ENCODE data around the gene ERBB2.
"Not testable (repeated sequence)": the region's sequence is repeated elsewhere in the genome, so short reads cannot be mapped to it uniquely, and the experiment has no call there.

The ERBB2 gene

GRCh38 chr17:39748444-39749034, 48.7 kb downstream of the ERBB2 start:
- FAIRE-seq, result not testable (repeated sequence)

DNA sequence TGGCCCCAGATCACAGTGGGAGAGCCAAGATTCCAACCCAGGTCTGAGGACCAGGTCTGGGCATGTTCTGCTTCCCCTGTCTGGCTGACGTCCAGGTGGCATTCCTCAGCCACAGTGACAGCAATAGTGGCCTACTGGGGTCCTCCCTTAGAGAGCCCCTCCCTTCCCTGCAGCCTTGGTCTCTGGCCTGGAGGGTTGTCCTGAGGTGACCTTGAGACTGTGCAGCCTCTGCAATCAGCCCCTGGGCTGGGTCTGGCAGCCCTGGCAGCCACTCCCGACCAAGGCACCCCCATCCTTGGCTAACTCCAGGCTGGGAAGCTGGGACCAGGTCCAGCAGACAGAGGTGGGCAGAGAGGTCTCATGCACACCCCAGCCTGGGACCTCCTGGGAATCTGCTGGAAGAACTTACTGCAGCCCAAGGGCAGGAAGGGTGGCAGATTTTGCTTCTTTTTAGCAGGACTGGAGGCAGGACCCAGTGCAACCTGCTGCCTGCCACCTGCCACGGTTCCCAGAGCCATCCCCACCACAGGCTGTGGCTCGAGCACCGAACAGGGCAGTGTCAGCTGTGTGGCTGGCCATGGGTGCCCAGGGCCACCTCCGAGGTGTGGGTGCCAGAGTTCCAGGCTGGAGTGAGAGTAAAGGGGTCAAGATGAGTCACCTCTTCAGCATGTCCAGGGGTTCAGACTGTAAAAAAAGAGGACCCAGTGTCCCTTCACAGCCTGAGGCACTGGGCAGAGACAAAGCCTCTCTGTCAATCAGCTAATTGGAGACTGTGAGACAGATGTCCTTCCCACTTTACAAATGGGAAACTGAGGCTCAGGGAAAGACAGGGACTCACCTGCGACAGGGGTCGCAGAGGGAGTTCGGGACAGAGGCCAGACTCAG, 50.5 kb downstream of the ERBB2 start:
- no peak for FAIRE-seq

DNA sequence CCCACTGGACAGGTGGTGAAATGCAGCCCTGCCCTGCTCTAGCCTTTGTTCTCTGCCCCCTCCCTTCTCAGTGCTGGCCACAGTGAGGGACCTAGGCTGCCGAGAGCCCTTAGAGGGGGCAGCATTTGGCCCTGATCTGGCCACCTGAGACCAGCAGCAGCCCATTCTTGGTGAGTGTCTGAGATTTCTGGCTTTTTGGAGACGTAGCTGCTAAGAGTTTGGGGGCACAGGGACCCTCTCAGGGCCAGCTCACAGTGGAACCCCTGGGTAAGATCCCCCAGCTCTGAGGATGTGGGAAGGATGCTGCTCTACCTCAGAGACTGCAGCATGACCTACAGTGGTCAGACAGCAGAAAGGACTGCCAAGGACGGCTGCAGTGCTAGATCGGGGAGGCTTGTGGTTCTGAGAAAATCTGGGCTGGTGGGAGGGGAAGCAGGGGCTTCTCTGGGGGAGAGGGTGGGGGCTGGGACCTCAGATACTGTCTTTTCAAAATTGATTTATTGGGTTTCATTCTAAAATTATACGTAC, 51.2 kb downstream of the ERBB2 start:
- no peak for FAIRE-seq

- no peak for FAIRE-seq
Observed at GRCh38 chr17:39751637-39752036, 51.8 kb downstream of the ERBB2 start.

GRCh38 chr17:39752241-39752881, 52.5 kb downstream of the ERBB2 start:
- no peak for FAIRE-seq

- FAIRE-seq, result no peak
Observed at GRCh38 chr17:39753514-39754160, 53.8 kb downstream of the ERBB2 start.

DNA sequence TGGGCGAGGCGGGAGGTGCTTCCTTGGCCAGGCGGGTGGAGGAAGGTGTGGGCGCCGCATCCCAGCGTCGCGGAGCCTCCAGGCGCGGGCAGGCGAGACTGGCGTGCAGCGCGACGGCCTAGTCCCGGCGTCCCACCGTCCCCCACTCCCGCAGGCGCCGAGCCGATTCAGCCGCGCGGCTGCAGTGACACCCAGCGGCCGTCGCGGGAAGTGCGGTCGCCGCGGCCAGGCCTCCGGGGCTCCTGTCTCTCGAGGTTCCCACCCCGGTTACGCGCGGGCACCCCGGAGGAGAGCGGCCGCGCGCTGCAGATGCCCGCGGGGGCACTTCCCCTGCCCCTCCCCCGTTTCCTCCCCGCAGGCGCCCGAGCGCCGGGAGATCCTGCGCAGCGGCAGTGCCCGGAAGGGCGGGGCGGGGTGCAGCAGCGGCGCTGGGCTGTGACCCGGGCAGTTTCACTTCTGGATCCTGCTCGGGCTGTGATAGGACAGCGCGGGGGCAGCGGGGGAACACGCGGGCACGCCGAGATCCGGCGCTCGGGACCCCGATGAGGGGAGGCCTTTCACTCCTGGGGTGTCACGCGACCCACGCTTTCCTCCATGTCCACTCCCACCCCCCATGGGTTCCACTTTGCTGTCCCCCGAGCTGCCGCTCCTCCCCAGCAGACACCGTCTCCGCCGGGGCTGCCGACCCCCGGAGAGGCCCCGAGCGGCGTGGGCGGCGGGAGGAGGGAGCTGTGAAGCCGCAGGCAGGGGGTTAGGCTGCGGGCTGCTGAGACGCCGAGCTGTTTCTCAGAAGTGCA, 54.5 kb downstream of the ERBB2 start:
- no peak for FAIRE-seq

DNA sequence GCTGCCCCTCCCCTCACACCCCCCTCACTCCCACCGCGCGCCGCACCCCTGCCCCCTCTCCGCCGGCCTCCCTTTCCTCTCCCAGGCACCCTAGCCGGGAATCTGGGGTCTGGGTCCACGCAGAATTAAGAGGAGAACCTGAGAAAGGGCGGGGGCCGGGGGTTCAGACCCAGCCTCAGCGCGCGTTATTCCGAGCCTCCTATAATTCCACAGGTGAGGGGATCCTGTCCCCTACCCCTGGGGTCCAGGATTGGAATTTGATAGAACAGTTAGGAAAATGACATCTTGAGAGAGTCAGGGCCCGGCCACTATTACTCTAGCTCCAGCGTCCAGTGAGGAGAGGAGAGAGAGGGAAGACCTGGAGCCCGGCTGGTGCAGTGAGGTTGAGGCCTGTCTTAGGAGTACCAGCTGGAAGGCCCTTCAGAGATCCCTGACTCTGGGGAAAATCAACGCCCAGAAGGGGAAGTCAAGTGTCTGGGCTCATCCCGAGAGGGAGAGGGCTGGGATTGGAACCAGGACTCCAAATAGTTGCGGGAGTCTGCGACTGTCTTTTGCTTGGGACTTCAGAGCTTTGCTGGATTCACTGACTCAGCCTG, 55.2 kb downstream of the ERBB2 start:
- no peak for FAIRE-seq

GRCh38 chr17:39755554-39756379, 55.9 kb downstream of the ERBB2 start:
- no peak for FAIRE-seq

- FAIRE-seq, result no peak
Observed at GRCh38 chr17:39756380-39757079, 56.7 kb downstream of the ERBB2 start.

- no peak for FAIRE-seq
Observed at GRCh38 chr17:39757176-39757662, 57.4 kb downstream of the ERBB2 start.

DNA sequence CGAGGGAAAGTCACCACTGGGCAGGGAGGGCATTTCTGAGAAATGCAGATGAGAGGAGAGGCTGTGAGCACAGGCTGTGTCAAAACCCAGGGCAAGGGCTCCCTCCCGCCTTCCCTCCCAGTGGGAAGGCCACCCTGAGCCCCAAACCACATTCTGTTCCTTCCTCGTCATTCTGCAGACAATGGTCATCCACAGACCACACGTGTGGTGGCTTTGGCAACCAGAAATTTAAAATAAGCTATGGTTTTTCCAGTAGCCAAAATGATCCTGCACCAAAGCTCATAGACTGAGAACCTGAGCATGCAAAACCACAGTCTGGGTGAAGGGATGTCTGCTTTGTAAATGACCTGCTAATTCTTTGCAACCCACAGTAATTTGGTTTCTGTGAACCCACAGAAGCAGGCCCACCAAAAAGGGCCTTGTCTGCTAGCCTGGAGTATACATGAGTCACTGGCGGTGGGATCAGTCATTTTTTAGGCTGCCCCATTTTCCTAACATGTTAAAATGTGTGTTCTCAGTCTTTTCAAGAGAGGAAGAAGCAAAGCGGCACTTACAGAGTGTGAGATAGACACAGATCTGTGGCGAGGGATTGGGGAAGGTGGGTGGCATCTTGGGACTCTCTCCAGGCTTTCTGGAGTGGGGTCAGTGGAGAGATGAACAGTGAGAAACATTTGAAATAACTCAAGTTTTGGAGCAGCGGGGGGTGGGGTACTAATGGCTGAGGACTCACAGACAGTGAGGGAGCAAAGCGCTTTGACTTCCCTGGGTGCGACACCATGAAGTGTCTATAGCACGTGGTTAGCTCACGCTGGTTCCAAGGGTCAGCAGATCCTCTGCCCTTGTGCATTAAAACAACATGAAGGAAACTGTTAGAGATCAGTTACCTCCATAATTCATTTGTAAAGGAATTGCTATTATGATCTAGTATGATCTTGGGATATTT, 58.3 kb downstream of the ERBB2 start:
- no peak for FAIRE-seq

DNA sequence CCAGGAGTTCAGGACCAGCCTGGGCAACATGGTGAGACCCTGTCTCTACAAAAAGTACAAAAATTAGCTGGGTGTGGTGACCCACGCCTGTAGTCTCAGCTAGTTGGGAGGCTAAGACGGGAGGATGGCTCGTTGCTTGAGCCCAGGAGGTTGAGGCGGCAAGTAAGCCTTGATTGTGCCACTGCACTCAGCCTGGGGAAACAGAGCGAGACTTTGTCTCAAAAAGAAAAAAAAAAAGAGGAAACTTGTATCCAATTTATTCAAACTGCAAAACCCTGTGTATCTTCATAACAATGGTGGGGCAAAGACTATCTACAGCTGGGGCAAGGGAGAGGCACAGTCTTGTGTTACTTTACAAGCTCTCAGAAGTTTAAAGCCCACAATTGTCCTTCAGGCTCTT, 59.3 kb downstream of the ERBB2 start:
- FAIRE-seq, result no peak

GRCh38 chr17:39761861-39762496, 62.1 kb downstream of the ERBB2 start:
- FAIRE-seq, result no peak

DNA sequence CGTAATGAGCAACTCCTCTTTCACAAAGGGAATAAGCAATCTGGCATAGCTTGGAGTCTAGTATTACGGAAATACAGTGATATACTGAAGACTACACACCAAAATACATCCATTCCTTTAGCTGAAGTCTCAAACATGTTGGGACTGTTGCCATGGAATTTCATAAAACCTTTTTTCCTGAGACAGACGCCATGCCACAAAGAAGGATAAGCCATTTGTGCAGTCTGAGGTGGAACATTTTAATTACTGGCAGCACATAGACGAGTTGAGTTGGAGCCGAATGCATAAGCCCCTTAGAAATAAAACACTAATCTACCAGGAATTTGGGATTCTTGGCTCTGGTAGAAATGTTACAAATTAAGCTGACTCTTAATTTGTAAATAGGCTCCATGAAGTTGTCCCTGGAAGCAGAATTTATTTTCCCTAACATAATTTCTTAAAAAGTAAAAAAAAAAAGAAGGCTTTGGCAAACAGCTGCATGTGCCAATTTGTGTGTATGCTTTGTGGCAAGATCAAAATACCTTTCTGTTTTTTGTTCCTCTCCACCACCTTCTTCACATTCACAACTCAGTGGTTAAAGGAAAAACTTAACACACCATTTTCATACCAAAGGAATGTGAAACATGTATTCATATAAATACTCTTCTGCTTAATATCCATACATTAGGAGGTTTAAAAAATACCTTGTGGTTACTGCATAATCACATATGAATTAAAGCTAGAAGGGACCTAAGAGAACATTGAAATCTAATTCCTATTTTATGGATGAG, 63.4 kb downstream of the ERBB2 start:
- no peak for FAIRE-seq

DNA sequence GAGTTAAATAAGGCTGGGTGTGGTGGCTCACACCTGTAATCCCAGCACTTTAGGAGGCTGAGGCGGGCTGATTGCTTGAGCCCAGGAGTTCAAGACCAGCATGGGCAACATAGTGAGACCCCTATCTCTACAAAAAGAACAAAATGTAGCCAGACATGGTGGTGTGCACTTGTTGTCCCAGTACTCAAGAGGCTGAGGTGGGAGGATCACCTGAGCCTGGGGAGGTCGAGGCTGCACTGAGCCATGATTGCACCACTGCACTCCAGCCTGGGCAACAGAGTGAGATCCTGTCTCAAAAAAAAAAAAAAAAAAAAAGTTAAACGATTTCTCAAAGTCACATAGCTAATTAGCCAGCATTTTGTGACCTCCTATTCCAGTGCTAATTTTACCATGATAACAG, 64.3 kb downstream of the ERBB2 start:
- not testable (repeated sequence) for FAIRE-seq

DNA sequence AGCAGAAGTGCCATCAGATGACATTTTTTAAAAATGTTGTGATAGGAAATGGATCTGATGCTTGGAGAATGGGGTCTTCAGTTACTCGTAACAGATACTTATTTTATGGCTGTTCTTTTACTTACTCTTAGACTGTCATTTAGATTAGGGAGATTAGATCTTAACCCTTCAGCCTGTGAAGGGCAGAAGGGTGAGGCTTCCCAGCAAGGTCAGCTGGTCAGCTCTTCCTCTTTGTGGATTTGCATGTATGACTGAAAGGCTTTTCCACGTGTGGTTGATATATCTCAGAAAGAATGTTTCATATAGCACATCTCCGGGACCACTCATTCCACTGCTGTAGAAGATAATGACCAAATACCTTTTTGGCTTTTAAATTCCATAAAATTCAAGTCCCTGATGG, 65.3 kb downstream of the ERBB2 start:
- FAIRE-seq, result no peak

- no peak for FAIRE-seq
Observed at GRCh38 chr17:39765766-39766165, 65.9 kb downstream of the ERBB2 start.

Data from endometrium (tissue), 2 donors.